ENCODE measurements around the gene MOB2. TPM values are rescaled to one million over a fixed set of nuclear protein-coding genes. Genes with fewer than 3 reads are reported as not detected.

The MOB2 gene
- total RNA-seq, 1 experiment from 2014 or later: 22.7 TPM

DNA sequence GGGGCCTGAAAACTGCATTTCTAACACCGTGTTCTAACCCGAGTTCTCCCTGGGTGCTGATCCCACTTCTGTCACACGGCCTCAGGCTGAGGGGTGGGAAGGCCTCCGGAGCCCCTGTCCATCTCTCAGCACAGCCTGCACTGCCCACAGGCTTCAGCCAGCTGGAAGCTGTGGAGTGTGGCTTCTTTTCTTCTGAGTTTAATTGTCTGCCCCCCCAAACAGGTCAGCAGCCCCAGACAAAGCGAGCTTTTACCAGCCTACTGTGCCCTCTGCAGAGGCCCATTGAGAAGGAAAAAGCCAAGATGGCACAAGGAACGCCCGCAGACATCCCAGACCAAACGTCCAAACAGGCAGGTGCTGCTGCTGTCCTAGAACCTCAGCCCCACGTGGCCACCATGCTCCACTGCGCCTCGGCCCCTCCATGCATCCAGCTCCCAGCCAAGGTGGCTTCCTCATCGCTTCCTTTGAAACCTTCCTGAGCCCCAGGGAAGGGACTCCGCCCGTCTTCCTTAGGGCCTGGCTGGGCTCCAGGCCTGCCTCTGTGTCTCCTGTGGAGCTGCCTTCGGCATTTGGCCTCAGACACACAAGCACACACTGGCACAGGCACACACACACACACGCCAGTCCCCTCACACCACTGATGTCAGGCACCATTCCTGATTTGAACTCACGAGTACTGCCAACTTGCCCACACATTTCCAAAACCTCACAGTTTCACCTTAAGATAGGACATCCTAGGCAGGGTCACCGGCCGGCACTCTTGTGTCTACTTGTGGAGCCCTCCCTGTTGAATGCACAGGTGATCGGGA lies 1.7 kb downstream of the MOB2 start:
- TF ChIP-seq, protein P1, sequence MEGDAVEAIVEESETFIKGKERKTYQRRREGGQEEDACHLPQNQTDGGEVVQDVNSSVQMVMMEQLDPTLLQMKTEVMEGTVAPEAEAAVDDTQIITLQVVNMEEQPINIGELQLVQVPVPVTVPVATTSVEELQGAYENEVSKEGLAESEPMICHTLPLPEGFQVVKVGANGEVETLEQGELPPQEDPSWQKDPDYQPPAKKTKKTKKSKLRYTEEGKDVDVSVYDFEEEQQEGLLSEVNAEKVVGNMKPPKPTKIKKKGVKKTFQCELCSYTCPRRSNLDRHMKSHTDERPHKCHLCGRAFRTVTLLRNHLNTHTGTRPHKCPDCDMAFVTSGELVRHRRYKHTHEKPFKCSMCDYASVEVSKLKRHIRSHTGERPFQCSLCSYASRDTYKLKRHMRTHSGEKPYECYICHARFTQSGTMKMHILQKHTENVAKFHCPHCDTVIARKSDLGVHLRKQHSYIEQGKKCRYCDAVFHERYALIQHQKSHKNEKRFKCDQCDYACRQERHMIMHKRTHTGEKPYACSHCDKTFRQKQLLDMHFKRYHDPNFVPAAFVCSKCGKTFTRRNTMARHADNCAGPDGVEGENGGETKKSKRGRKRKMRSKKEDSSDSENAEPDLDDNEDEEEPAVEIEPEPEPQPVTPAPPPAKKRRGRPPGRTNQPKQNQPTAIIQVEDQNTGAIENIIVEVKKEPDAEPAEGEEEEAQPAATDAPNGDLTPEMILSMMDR (conservative IDR thresholded peaks at IDR 0.05): peak; percentile 27; the same call in 2 of the 3 replicates
- Histone ChIP-seq H2BK15ac (ENCODE audit: low read depth, low read length) (no peak overlapping the region), H3K27me3 (ENCODE audit: insufficient read depth, low read length) (no peaks in the 10 kb centered on the region), H3K56ac (ENCODE audit: insufficient read length, low read depth, low read length) (no peak overlapping the region), H3K4me1 (ENCODE audit: insufficient read depth, low read length) (no peaks in the 10 kb centered on the region), H3K27ac (ENCODE audit: insufficient read length, low read depth, low read length) (no peak overlapping the region), H3K23ac (ENCODE audit: insufficient read length, low read depth, low read length) (no peak overlapping the region), H3K9me3 (ENCODE audit: control insufficient read depth, low read depth, low read length) (no peaks in the 10 kb centered on the region), H4K91ac (ENCODE audit: insufficient read length, low read depth, low read length) (no peak overlapping the region), H2BK20ac (ENCODE audit: low read depth, low read length, poor library complexity, severe bottlenecking) (no peak overlapping the region), H2BK120ac (ENCODE audit: low read depth, low read length, poor library complexity, severe bottlenecking) (no peak overlapping the region), H4K8ac (replicated peaks; ENCODE audit: insufficient read length, low read depth, low read length) (no peak overlapping the region), H3T11ph (ENCODE audit: low read length) (no peak overlapping the region), H2BK12ac (ENCODE audit: insufficient read length, low read depth, low read length) (no peak overlapping the region), H4K20me1 (ENCODE audit: control insufficient read depth, insufficient read depth, insufficient read length) (no peaks in the 10 kb centered on the region), H3K18ac (ENCODE audit: insufficient read length, low read depth, low read length) (no peak overlapping the region), H2BK5ac (ENCODE audit: insufficient read length, low read length) (no peak overlapping the region), H3K4ac (ENCODE audit: low read depth, low read length) (no peak overlapping the region), H3K79me1 (ENCODE audit: insufficient read depth, low read depth, low read length, poor library complexity, severe bottlenecking) (peaks cover 3% of the 10 kb centered on the region), H3K9ac (ENCODE audit: extremely low read depth, insufficient read length, low read length) (no peak overlapping the region), H2AK5ac (ENCODE audit: insufficient read length, low read length) (no peak overlapping the region), H4K5ac (ENCODE audit: insufficient read length, low read depth, low read length) (no peak overlapping the region), H3K23me2 (ENCODE audit: insufficient read length, low read depth, low read length, poor library complexity, severe bottlenecking) (no peaks in the 10 kb centered on the region), H3K14ac (ENCODE audit: insufficient read depth, low read length) (no peak overlapping the region; the same call in 1 of the 2 replicates), H3K79me2 (ENCODE audit: insufficient read depth, low read length) (no peaks in the 10 kb centered on the region), H3K4me2 (ENCODE audit: insufficient read depth, insufficient read length, low read length) (no peak overlapping the region), H2AFZ (ENCODE audit: low read length) (no peak overlapping the region)
- DNase-seq: no peak
- H3K36me3 Mint-ChIP-seq (ENCODE audit: insufficient read depth in 1 of 3, low read depth in 3 of 3): peaks cover 0 to 4% (median 0%) of the 10 kb centered on the region in 3 experiments; a peak in 1 of 7 replicates
- H3K4me3 Mint-ChIP-seq: no peak overlapping the region
- peak overlapping the region; percentile 34 to 90 (median 42); a peak in 5 of 7 replicates for H3K27ac Mint-ChIP-seq
- H3K4me1 Mint-ChIP-seq: peaks cover 0 to 5% of the 10 kb centered on the region in 2 experiments; a peak in 1 of 4 replicates
- H3K9me3 Mint-ChIP-seq: no peaks in the 10 kb centered on the region
- WGBS (ENCODE audit: extremely low coverage, insufficient read length, low lambda C conversion rate): no CpG with 5 or more reads among the region's 20 CpGs
- no peaks in the 10 kb centered on the region for H3K27me3 Mint-ChIP-seq (ENCODE audit: low read depth)
